ENCODE data around the gene ENO1.

The ENO1 gene

DNA sequence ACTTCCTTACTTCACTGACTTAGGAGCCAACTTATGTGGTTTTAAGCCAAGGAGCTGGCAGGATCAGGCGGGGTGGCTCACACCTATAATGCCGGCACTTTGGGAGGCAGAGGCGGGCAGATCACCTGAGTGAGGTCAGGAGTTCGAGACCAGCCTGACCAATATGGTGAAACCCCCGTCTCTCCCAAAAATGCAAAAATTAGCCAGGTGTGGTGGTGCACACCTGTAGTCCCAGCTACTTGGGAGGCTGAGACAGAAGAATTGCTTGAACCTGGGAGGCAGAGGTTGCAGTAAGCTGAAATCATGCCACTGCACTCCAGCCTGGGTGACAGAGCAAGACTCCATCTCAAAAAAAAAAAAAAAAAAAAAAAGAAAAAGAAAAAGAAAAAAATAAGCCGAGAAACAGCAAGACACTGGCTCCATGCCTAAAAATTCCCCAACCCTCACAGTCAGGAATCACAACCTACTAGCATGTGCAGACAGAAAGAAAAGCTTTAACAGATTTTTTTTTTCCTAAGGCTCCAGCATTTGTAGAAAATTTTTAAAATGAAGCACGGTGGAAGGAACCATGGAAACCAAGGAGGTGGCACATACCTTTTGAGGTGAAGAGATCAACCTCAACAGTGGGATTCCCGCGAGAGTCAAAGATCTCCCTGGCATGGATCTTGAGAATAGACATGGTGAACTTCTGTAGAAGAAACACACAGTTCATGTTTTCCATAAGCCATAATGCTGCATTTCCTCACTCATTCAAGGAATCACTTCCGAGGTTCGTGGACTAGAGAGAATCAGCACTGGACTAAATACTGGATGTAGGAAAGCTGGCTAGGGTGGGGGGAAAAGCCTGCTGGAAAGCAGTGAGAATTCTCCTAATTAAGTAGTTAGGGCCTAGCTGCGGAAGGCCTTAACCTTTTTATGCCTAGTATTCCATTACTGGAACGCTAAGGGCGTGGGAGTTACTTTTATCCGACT is 4.0 kb downstream of the ENO1 start:
- Histone ChIP-seq H2BK15ac (ENCODE audit: low read length) (no peak overlapping the region), H2AFZ (ENCODE audit: low read length) (no peak overlapping the region), H3K36me3 (replicated peaks in 1 of 2; ENCODE audit: control insufficient read depth in 2 of 2, insufficient read depth in 2 of 2, low read length in 2 of 2) (peaks cover 43 to 79% of the 10 kb centered on the region in 2 donors), H3K79me1 (ENCODE audit: low read depth, low read length) (peaks cover 19% of the 10 kb centered on the region), H3K27me3 (ENCODE audit: control insufficient read depth in 3 of 3, insufficient read depth in 3 of 3, low read depth in 1 of 3, low read length in 3 of 3) (no peaks in the 10 kb centered on the region), H3K4ac (ENCODE audit: low read length) (no peak overlapping the region), H3K9ac (ENCODE audit: low read depth, low read length, poor library complexity) (no peak overlapping the region), H3K14ac (ENCODE audit: low read length) (no peak overlapping the region), H3K23ac (ENCODE audit: low read depth, low read length, poor library complexity) (no peak overlapping the region), H3K4me3 (ENCODE audit: low read length in 2 of 2) (peak overlapping the region in 1 of 2 donors; percentile 39), H2AK5ac (ENCODE audit: low read depth, low read length) (no peak overlapping the region), H3K4me2 (ENCODE audit: insufficient read depth, low read length, poor library complexity, severe bottlenecking) (no peak overlapping the region), H2BK12ac (ENCODE audit: low read length) (no peak overlapping the region), H2BK120ac (ENCODE audit: low read depth, low read length) (no peak overlapping the region), H3K4me1 (ENCODE audit: control insufficient read depth in 2 of 2, insufficient read depth in 1 of 2, low read depth in 1 of 2, low read length in 2 of 2) (peaks cover 8 to 19% of the 10 kb centered on the region in 2 donors), H3K9me3 (replicated peaks in 1 of 2; ENCODE audit: control insufficient read depth in 2 of 2, insufficient read depth in 1 of 2, low read depth in 1 of 2, low read length in 2 of 2) (no peaks in the 10 kb centered on the region), H3K27ac (replicated peaks; ENCODE audit: low read length) (no peak overlapping the region), H4K91ac (ENCODE audit: low read depth, low read length, poor library complexity) (no peak overlapping the region), H2BK5ac (ENCODE audit: low read length) (no peak overlapping the region), H4K8ac (ENCODE audit: low read depth, low read length) (no peak overlapping the region), H3K18ac (ENCODE audit: low read length) (no peak overlapping the region)
- no peak for DNase-seq (ENCODE audit: low spot score)
- WGBS, 2 donors (ENCODE audit: extremely low coverage in 2 of 2, insufficient read length in 2 of 2, insufficient replicate concordance in 1 of 2) = no CpG with 5 or more reads among the region's 15 CpGs

DNA sequence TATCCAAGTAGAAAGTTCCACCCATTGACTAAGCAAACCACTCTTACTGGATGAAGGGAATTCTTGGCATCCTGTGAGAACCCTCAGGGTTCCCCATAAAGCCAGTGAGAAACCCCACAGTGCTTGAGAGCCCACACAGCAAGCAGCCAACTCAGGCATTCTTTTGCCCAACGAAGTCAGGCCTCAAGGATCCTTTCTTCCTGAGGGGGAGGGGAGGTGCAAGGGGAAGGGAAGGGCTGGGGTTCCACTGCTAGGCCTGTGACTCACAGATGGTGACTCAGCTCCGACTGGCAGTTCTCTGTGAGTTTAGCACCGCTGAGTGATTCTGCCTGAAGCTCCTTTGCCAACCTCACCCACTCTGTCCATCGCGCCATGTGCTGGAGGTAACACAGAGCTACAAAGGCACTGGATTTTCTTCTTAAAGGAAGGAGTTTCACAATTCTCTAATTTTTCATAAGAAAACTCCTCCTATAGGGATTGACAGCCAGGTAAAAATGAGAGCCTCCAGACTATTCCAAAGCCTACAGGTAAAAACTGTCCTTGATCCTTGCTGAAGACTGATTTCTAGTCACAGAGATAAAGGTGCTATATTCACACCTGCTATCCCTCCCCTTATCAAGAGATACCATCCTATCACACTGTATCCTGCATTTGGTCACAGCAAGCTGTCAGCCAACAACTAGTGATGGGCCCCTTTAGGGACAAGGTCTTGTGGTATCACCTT is 4.8 kb downstream of the ENO1 start:
- Histone ChIP-seq H3K4me1 (ENCODE audit: control insufficient read depth in 2 of 2, insufficient read depth in 1 of 2, low read depth in 1 of 2, low read length in 2 of 2) (peaks cover 8 to 15% of the 10 kb centered on the region in 2 donors), H2BK15ac (ENCODE audit: low read length) (no peak overlapping the region), H3K79me1 (ENCODE audit: low read depth, low read length) (peaks cover 19% of the 10 kb centered on the region), H2BK120ac (ENCODE audit: low read depth, low read length) (no peak overlapping the region), H3K14ac (ENCODE audit: low read length) (no peak overlapping the region), H2AFZ (ENCODE audit: low read length) (no peak overlapping the region), H3K4me3 (ENCODE audit: low read length in 2 of 2) (peak overlapping the region in 1 of 2 donors; percentile 39), H3K18ac (ENCODE audit: low read length) (no peak overlapping the region), H3K27me3 (ENCODE audit: control insufficient read depth in 3 of 3, insufficient read depth in 3 of 3, low read depth in 1 of 3, low read length in 3 of 3) (no peaks in the 10 kb centered on the region), H2AK5ac (ENCODE audit: low read depth, low read length) (no peak overlapping the region), H3K36me3 (replicated peaks in 1 of 2; ENCODE audit: control insufficient read depth in 2 of 2, insufficient read depth in 2 of 2, low read length in 2 of 2) (peaks cover 47 to 87% of the 10 kb centered on the region in 2 donors), H3K9me3 (replicated peaks in 1 of 2; ENCODE audit: control insufficient read depth in 2 of 2, insufficient read depth in 1 of 2, low read depth in 1 of 2, low read length in 2 of 2) (no peaks in the 10 kb centered on the region), H3K23ac (ENCODE audit: low read depth, low read length, poor library complexity) (no peak overlapping the region), H4K8ac (ENCODE audit: low read depth, low read length) (no peak overlapping the region), H3K9ac (ENCODE audit: low read depth, low read length, poor library complexity) (no peak overlapping the region), H4K91ac (ENCODE audit: low read depth, low read length, poor library complexity) (no peak overlapping the region), H2BK5ac (ENCODE audit: low read length) (no peak overlapping the region), H3K27ac (replicated peaks; ENCODE audit: low read length) (no peak overlapping the region), H2BK12ac (ENCODE audit: low read length) (no peak overlapping the region), H3K4me2 (ENCODE audit: insufficient read depth, low read length, poor library complexity, severe bottlenecking) (no peak overlapping the region), H3K4ac (ENCODE audit: low read length) (no peak overlapping the region)
- no CpG with 5 or more reads among the region's 5 CpGs for WGBS, 2 donors (ENCODE audit: extremely low coverage in 2 of 2, insufficient read length in 2 of 2, insufficient replicate concordance in 1 of 2)
- no peak for DNase-seq (ENCODE audit: low spot score)

DNA sequence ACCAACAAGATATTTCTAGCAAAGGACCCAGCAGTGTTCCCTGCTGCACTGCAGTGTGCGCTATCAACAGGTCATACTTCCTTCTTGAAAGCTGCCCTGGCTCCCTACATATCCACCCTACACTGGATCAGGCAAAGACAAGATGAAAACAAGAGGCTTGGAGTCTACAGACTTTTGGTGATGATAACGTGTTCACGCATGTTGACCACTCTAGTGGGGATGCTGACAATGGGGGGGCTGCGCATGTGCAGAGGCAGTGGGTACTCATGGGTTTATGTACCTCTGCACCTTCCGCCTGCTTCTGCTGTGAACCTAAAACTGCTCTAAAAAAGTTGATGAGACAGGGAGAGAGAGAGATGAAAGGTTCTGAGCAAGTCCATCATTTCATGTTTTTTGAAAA is 5.5 kb downstream of the ENO1 start:
- no CpG with 5 or more reads among the region's 5 CpGs for WGBS, 2 donors (ENCODE audit: extremely low coverage in 2 of 2, insufficient read length in 2 of 2, insufficient replicate concordance in 1 of 2)
- Histone ChIP-seq H3K36me3 (replicated peaks in 1 of 2; ENCODE audit: control insufficient read depth in 2 of 2, insufficient read depth in 2 of 2, low read length in 2 of 2) (peaks cover 51 to 94% of the 10 kb centered on the region in 2 donors), H3K4ac (ENCODE audit: low read length) (no peak overlapping the region), H3K18ac (ENCODE audit: low read length) (no peak overlapping the region), H4K91ac (ENCODE audit: low read depth, low read length, poor library complexity) (no peak overlapping the region), H2AK5ac (ENCODE audit: low read depth, low read length) (no peak overlapping the region), H2AFZ (ENCODE audit: low read length) (no peak overlapping the region), H3K79me1 (ENCODE audit: low read depth, low read length) (peaks cover 15% of the 10 kb centered on the region), H3K9ac (ENCODE audit: low read depth, low read length, poor library complexity) (no peak overlapping the region), H3K4me1 (ENCODE audit: control insufficient read depth in 2 of 2, insufficient read depth in 1 of 2, low read depth in 1 of 2, low read length in 2 of 2) (peaks cover 8 to 15% of the 10 kb centered on the region in 2 donors), H3K4me3 (ENCODE audit: low read length in 2 of 2) (no peak overlapping the region), H3K27ac (replicated peaks; ENCODE audit: low read length) (no peak overlapping the region), H3K14ac (ENCODE audit: low read length) (no peak overlapping the region), H2BK15ac (ENCODE audit: low read length) (no peak overlapping the region), H2BK12ac (ENCODE audit: low read length) (no peak overlapping the region), H3K9me3 (replicated peaks in 1 of 2; ENCODE audit: control insufficient read depth in 2 of 2, insufficient read depth in 1 of 2, low read depth in 1 of 2, low read length in 2 of 2) (no peaks in the 10 kb centered on the region), H2BK120ac (ENCODE audit: low read depth, low read length) (no peak overlapping the region), H3K4me2 (ENCODE audit: insufficient read depth, low read length, poor library complexity, severe bottlenecking) (no peak overlapping the region), H4K8ac (ENCODE audit: low read depth, low read length) (no peak overlapping the region), H2BK5ac (ENCODE audit: low read length) (no peak overlapping the region), H3K23ac (ENCODE audit: low read depth, low read length, poor library complexity) (no peak overlapping the region), H3K27me3 (ENCODE audit: control insufficient read depth in 3 of 3, insufficient read depth in 3 of 3, low read depth in 1 of 3, low read length in 3 of 3) (no peaks in the 10 kb centered on the region)
- DNase-seq (ENCODE audit: low spot score) = no peak

DNA sequence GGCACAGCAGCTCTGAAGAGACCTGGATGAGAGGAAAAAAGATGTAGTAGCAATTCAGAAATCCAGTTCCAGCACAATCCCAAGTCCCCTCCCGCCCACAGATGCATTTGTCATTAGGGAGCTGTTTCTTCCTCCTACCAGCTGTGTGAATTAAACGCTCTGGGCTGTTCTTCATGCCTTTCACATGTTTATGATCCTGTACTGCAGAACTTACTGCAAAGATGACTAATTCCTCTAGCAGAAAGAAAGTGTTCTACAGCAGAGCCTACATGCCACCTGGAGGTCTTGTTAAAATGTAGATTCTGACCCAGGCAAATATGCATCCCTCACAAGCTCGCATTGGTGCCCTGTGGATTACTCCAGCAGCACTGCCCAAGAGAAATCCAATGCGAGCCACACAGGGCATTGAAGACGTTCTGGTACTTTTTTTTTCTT is 6.5 kb downstream of the ENO1 start:
- no peak overlapping the region for H3K23ac ChIP-seq (ENCODE audit: low read depth, low read length, poor library complexity)
- no CpG with 5 or more reads among the region's 5 CpGs for WGBS, 2 donors (ENCODE audit: extremely low coverage in 2 of 2, insufficient read length in 2 of 2, insufficient replicate concordance in 1 of 2)
- no peak overlapping the region for H3K14ac ChIP-seq (ENCODE audit: low read length)
- no peak overlapping the region for H2BK5ac ChIP-seq (ENCODE audit: low read length)
- no peak overlapping the region for H2BK120ac ChIP-seq (ENCODE audit: low read depth, low read length)
- H4K91ac ChIP-seq (ENCODE audit: low read depth, low read length, poor library complexity) = no peak overlapping the region
- H2AFZ ChIP-seq (ENCODE audit: low read length) = no peak overlapping the region
- H3K27me3 ChIP-seq (ENCODE audit: control insufficient read depth in 3 of 3, insufficient read depth in 3 of 3, low read depth in 1 of 3, low read length in 3 of 3) = no peaks in the 10 kb centered on the region
- H3K18ac ChIP-seq (ENCODE audit: low read length) = no peak overlapping the region
- peaks cover 57 to 100% of the 10 kb centered on the region in 2 donors for H3K36me3 ChIP-seq (replicated peaks in 1 of 2; ENCODE audit: control insufficient read depth in 2 of 2, insufficient read depth in 2 of 2, low read length in 2 of 2)
- no peak overlapping the region for H3K4me2 ChIP-seq (ENCODE audit: insufficient read depth, low read length, poor library complexity, severe bottlenecking)
- H3K27ac ChIP-seq (replicated peaks; ENCODE audit: low read length) = no peak overlapping the region
- H3K4me1 ChIP-seq (ENCODE audit: control insufficient read depth in 2 of 2, insufficient read depth in 1 of 2, low read depth in 1 of 2, low read length in 2 of 2) = peaks cover 7 to 12% of the 10 kb centered on the region in 2 donors
- no peak for DNase-seq (ENCODE audit: low spot score)
- no peak overlapping the region for H4K8ac ChIP-seq (ENCODE audit: low read depth, low read length)
- H2BK15ac ChIP-seq (ENCODE audit: low read length) = no peak overlapping the region
- no peak overlapping the region for H2BK12ac ChIP-seq (ENCODE audit: low read length)
- H2AK5ac ChIP-seq (ENCODE audit: low read depth, low read length) = no peak overlapping the region
- no peak overlapping the region for H3K4me3 ChIP-seq (ENCODE audit: low read length in 2 of 2)
- H3K79me1 ChIP-seq (ENCODE audit: low read depth, low read length) = peaks cover 13% of the 10 kb centered on the region
- no peak overlapping the region for H3K9ac ChIP-seq (ENCODE audit: low read depth, low read length, poor library complexity)
- H3K9me3 ChIP-seq (replicated peaks in 1 of 2; ENCODE audit: control insufficient read depth in 2 of 2, insufficient read depth in 1 of 2, low read depth in 1 of 2, low read length in 2 of 2) = no peaks in the 10 kb centered on the region
- H3K4ac ChIP-seq (ENCODE audit: low read length) = no peak overlapping the region
